GM12878 (cell line): ENCODE measurements around the gene TMEM53. TPM values are rescaled to one million over a fixed set of nuclear protein-coding genes. Genes with fewer than 3 reads are reported as not detected.

Experiments
- ATAC-seq: fragments of 200-7000 bp; cut with Tn5 transposase; 3 replicates; pipeline ENCODE4 v1.9.1; 2020; ENCODE audit warnings: mild to moderate bottlenecking, moderate library complexity
- BruUV-seq: library from RNA; stranded (reverse); fragments of 400-500 nt; replicated peaks from 2 replicates; lab custom pipeline; 2021; lab: Mats Ljungman, UMichigan
- CTCF ChIA-PET: fragments of 300-600 bp; sonication (Branson Sonifier 250); formaldehyde crosslinking; extraction: SDS; loops from one replicate; lab custom pipeline; 2021; ENCODE audit warnings: inconsistent platforms; lab: Yijun Ruan, JAX
- POLR2A ChIA-PET: fragments of 350-600 bp; formaldehyde crosslinking; extraction: SDS; loops from one replicate; lab custom pipeline; 2021; ENCODE audit warnings: inconsistent platforms; lab: Charles Lee
- RAD21 ChIA-PET: fragments of 300-600 bp; sonication (Branson Sonifier 250); formaldehyde crosslinking; loops from one replicate; lab custom pipeline; 2023; ENCODE audit warnings: antibody characterized with exemption; ENCODE audit not compliant: unreplicated experiment; lab: Charles Lee
- SMC1A ChIA-PET: fragments of 300-600 bp; sonication (Branson Sonifier 250); formaldehyde crosslinking; loops from one replicate; lab custom pipeline; 2023; ENCODE audit not compliant: unreplicated experiment, uncharacterized antibody; lab: Charles Lee
- DNase-seq: peaks from one replicate; pipeline ENCODE4 v3.0.0-alpha.2; 2011; ENCODE audit warnings: low read depth, low spot score
- FAIRE-seq: peaks from 3 replicates; lab custom pipeline; 2011; peaks lifted over from hg19 to GRCh38; lab: Jason Lieb, UNC
- H2AFZ ChIP-seq: 2 replicates; pipeline ENCODE4 v1.6.0; 2011; ENCODE audit warnings: low read depth, low read length, control low read depth; ENCODE audit not compliant: control insufficient read depth
- H3K27ac ChIP-seq: 2 replicates; pipeline ENCODE4 v1.5.1; 2011; ENCODE audit warnings: control low read depth; ENCODE audit not compliant: control insufficient read depth, insufficient read depth
- H3K27me3 ChIP-seq, 2 experiments: replicated peaks in 1 of 2; 2 replicates each; pipeline versions ENCODE4 v1.6.0 to v1.6.1; 2011; ENCODE audit warnings: low read length in 1 of 2; ENCODE audit not compliant: control insufficient read depth in 2 of 2, insufficient read depth in 2 of 2
- H3K36me3 ChIP-seq, 2 experiments: 2 replicates each; pipeline ENCODE4 v1.5.1; 2011; ENCODE audit warnings: low read length in 1 of 2; ENCODE audit not compliant: control insufficient read depth in 2 of 2, insufficient read depth in 2 of 2
- H3K4me1 ChIP-seq: 2 replicates; pipeline ENCODE4 v1.6.1; 2011; ENCODE audit warnings: mild to moderate bottlenecking, low read length, moderate library complexity, mixed read lengths; ENCODE audit not compliant: control insufficient read depth, insufficient read depth
- H3K4me2 ChIP-seq: 2 replicates; pipeline ENCODE4 v1.6.0; 2011; ENCODE audit warnings: control low read depth; ENCODE audit not compliant: control insufficient read depth, insufficient read depth
- H3K4me3 ChIP-seq: fragments of 200-600 bp; sonication (generic); 2 replicates; pipeline ENCODE4 v1.5.1; 2016
- H3K79me2 ChIP-seq: 2 replicates; pipeline ENCODE4 v1.6.0; 2011; ENCODE audit warnings: low read length; ENCODE audit not compliant: control insufficient read depth, insufficient read depth
- H3K9ac ChIP-seq: 2 replicates; pipeline ENCODE4 v1.8.0; 2011; ENCODE audit warnings: low read length, control low read depth, mixed read lengths; ENCODE audit not compliant: control insufficient read depth, insufficient read depth
- H3K9me3 ChIP-seq: replicated peaks from 3 replicates; pipeline ENCODE4 v1.5.1; 2011; ENCODE audit warnings: mild to moderate bottlenecking, low read length; ENCODE audit not compliant: control insufficient read depth, insufficient read depth
- H4K20me1 ChIP-seq: 2 replicates; pipeline ENCODE4 v1.6.0; 2011; ENCODE audit not compliant: control insufficient read depth, insufficient read depth
- ATF7 ChIP-seq: fragments of 450-650 bp; IDR thresholded peaks from 2 replicates; pipeline ENCODE4 v1.6.1; 2016; ENCODE audit warnings: low read depth, mild to moderate bottlenecking
- BMI1 ChIP-seq: fragments of 450-650 bp; IDR thresholded peaks from 2 replicates; pipeline ENCODE4 v1.6.1; 2016; ENCODE audit warnings: mild to moderate bottlenecking, moderate library complexity, borderline replicate concordance
- EGR1 ChIP-seq, 2 experiments: IDR thresholded peaks; 1 replicate in 1 of 2; 2 replicates in 1 of 2; pipeline ENCODE4 v1.6.1; 2011 to 2012; ENCODE audit warnings: low read depth in 2 of 2, low read length in 2 of 2, borderline replicate concordance in 1 of 2, mild to moderate bottlenecking in 1 of 2, moderate library complexity in 1 of 2
- ETV6 ChIP-seq, 2 experiments: fragments of 450-650 bp in 1 of 2; IDR thresholded peaks in 1 of 2; conservative IDR thresholded peaks in 1 of 2; 2 replicates each; pipeline ENCODE4 v1.6.1; 2014; ENCODE audit warnings: antibody characterized with exemption in 1 of 2, borderline replicate concordance in 1 of 2, low read depth in 1 of 2, mild to moderate bottlenecking in 1 of 2, moderate library complexity in 1 of 2
- FOXM1 ChIP-seq: IDR thresholded peaks from 2 replicates; pipeline ENCODE4 v1.6.1; 2012; ENCODE audit warnings: low read depth, mild to moderate bottlenecking, inconsistent platforms, low read length, moderate library complexity
- KAT2A ChIP-seq: conservative IDR thresholded peaks from 2 replicates; pipeline ENCODE4 v1.6.1; 2011; ENCODE audit warnings: low read depth, low read length; ENCODE audit not compliant: control insufficient read depth
- NFYB ChIP-seq: IDR thresholded peaks from 2 replicates; pipeline ENCODE4 v1.6.1; 2011; ENCODE audit warnings: low read depth, mild to moderate bottlenecking, low read length, improper control_type of control experiment, moderate library complexity; ENCODE audit not compliant: insufficient read depth
- NRF1 ChIP-seq: conservative IDR thresholded peaks from 2 replicates; pipeline ENCODE4 v1.6.1; 2011; ENCODE audit warnings: mild to moderate bottlenecking, low read depth, low read length, improper control_type of control experiment
- WGBS: methylation state at CpG from one replicate; pipeline ENCODE4 v1.1.6; 2016; ENCODE audit warnings: low lambda C conversion rate; ENCODE audit not compliant: insufficient replicate concordance, insufficient coverage; ENCODE audit errors: missing lambda C conversion rate; 5-methylcytosine and 5-hydroxymethylcytosine counted together
- in situ Hi-C: fragments of 300-500 bp; cut with MboI; formaldehyde crosslinking; loops from 9 replicates; pipeline ENCODE4 v1.14.3; 2018; ENCODE audit warnings: mixed read lengths
- intact Hi-C: fragments of 100-400 bp; cut with micrococcal nuclease; formaldehyde crosslinking; loops from one replicate; pipeline ENCODE4 v1.14.2; 2022; ENCODE audit not compliant: unreplicated experiment
- polyA plus RNA-seq, 11 experiments: library from polyadenylated mRNA; depleted of rRNA in 4 of 11; unstranded in 6 of 11; stranded (reverse) in 5 of 11; fragments of >200 nt; fragmentation: Nextera tagmentation in 4 of 11; fragmentation: Illumina TruSeq in 1 of 11; extraction: Ambion mirVana in 4 of 11; extraction: Trizol in 1 of 11; gene quantifications; 1 replicate in 1 of 11; 2 replicates in 10 of 11; pipeline versions ENCODE4 v1.2.1 to v1.2.3, GENCODE V29; 2011 to 2016; ENCODE audit warnings: inconsistent platforms in 2 of 11, missing spikeins in 2 of 11, low read depth in 1 of 11
- total RNA-seq, 4 experiments: library from RNA; depleted of rRNA in 3 of 4; stranded (reverse); fragments of >200 nt in 3 of 4; fragmentation: Illumina TruSeq in 1 of 4; extraction: Trizol in 1 of 4; gene quantifications; 2 replicates each; pipeline versions ENCODE4 v1.2.1 to v1.2.3, GENCODE V29; 2013 to 2021
- TF ChIP-seq, protein P1 (sequence below): fragments of 150-350 bp; IDR thresholded peaks from 2 replicates; pipeline ENCODE4 v1.6.1; 2014; ENCODE audit warnings: mild to moderate bottlenecking, low read depth, low read length

Gene TMEM53
- total and polyA plus RNA-seq, 10 of the 15 experiments (the other 5 are each of a cell fraction or from before 2014, with no cell fraction given): 3.1 to 23.9 (median 11.1) TPM

DNA sequence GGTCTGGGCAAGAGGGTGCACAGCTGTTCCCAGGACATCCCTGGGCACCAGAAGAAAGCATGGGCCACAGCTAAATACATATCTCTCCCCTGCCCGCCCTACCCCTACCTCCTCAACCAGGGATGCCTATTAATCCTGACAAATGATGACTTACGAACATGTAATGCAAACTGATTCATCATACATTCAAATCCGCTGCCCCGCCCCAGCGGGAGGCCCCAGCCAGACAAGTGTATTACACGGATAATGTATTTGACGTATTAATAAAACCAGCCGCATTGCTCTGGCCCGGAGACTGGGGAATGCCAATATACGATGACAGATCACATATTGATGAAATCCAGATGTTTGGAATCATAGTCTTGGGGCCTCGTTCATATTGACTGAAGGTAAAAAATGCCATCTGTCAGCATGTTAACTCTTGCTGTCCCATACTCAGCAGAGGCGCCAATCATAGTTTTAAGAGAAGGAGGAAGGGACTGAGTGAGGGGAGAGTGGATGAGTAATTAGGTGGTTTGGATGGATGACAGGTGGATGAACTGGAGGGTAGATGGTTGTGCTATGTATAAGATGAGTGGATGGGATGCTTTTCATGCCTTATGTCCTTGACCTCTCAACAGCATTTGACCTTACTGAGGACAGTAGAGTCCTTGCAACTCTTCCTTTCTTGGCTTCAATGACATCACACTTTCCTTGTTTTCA is 68.2 kb downstream of the TMEM53 start:
- DNase-seq (no peak), ATAC-seq (no peak), FAIRE-seq (no peak)
- CTCF ChIA-PET: interaction anchor here (3.0 kb wide), 1 partner anchor 11 kb away, joined by 10 read pairs; no protein-coding TSS in a partner anchor
- H3K4me1 ChIP-seq: no peaks in the 10 kb centered on the region
- no peaks in the 10 kb centered on the region for H3K9me3 ChIP-seq
- no peak overlapping the region for H3K4me3 ChIP-seq
- H3K79me2 ChIP-seq: no peaks in the 10 kb centered on the region
- H2AFZ ChIP-seq: no peak overlapping the region
- POLR2A ChIA-PET: no interaction called here
- in situ Hi-C loops: no loop called here
- intact Hi-C loops: no loop called here
- SMC1A ChIA-PET: no interaction called here
- WGBS: 35% methylated on average over 12 of the region's 12 CpGs
- no peaks in the 10 kb centered on the region for H4K20me1 ChIP-seq
- H3K27ac ChIP-seq: no peak overlapping the region
- RAD21 ChIA-PET: no interaction called here
- peaks cover 0 to 1% of the 10 kb centered on the region in 2 experiments; a peak in 2 of 4 replicates for H3K27me3 ChIP-seq
- H3K4me2 ChIP-seq: no peak overlapping the region
- no peak overlapping the region for H3K9ac ChIP-seq
- BruUV-seq: no TSS peak
- no peaks in the 10 kb centered on the region; a peak in 1 of 4 replicates for H3K36me3 ChIP-seq
- TF ChIP-seq EGR1 (IDR thresholded peaks at IDR 0.05; ENCODE audit: borderline replicate concordance in 1 of 2, low read depth in 2 of 2, low read length in 2 of 2) (no peak), FOXM1 (no peak)

DNA sequence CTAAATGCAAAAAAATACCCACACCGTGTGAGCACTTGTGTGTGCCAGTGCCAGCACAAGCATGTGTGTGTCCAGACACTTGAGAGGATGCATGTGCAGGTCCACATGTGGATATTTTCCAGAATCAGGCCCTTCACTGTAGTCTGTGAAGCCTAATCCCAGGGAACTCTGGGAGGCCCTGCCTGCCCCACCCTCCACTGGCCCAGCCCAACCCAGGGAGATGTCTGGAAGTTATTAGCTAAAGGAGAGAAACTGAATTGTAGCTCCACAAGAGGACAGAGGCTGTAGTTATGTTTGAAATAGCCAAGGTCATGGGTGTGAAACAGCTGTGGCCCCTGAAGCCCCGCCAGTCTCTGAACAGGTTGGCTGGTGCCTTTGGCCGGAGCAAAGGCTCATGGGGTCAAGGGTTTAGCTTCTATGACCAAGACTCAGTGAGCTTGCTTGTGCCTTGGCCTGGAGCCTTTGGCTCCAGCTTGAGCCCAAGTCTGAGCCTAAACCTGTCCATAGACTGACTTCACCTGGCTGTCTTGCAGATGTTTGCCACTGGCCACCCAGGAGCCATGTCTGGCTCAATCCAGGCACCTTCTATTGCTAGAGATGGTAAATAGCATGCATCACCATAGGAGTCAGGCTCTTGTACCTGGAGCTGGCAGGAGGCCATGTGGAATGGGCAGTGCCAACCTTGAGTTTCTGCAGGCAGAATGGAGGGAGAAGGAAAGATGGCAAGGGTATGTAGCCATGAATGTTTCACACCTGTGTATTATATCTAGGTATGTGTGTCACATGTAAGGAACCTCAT is 69.9 kb downstream of the TMEM53 start:
- DNase-seq: no peak
- Histone ChIP-seq H3K36me3 (no peaks in the 10 kb centered on the region), H3K4me1 (no peaks in the 10 kb centered on the region), H3K4me3 (no peak overlapping the region), H3K4me2 (no peak overlapping the region), H2AFZ (no peak overlapping the region), H3K79me2 (no peaks in the 10 kb centered on the region), H3K9ac (no peak overlapping the region), H4K20me1 (no peaks in the 10 kb centered on the region), H3K27me3 (no peaks in the 10 kb centered on the region; a peak in 2 of 4 replicates), H3K27ac (no peak overlapping the region), H3K9me3 (no peaks in the 10 kb centered on the region)
- intact Hi-C loops (no loop called here), in situ Hi-C loops (no loop called here)
- ATAC-seq: no peak
- WGBS: 0% methylated on average over 3 of the region's 3 CpGs
- FAIRE-seq: no peak
- ChIA-PET SMC1A (no interaction called here), POLR2A (interaction anchor here (0.6 kb wide), 1 partner anchor 9 kb away, joined by 3 read pairs; no protein-coding TSS in a partner anchor), CTCF (no interaction called here)
- no TSS peak for BruUV-seq
- TF ChIP-seq NFYB (no peak), ATF7 (no peak), BMI1 (no peak), ETV6 (conservative IDR thresholded peaks at IDR 0.05 in 1 of 2, IDR thresholded peaks at IDR 0.05 in 1 of 2; ENCODE audit: borderline replicate concordance in 1 of 2, low read depth in 1 of 2) (no peak), NRF1 (no peak), KAT2A (no peak)
- TF ChIP-seq, protein P1, sequence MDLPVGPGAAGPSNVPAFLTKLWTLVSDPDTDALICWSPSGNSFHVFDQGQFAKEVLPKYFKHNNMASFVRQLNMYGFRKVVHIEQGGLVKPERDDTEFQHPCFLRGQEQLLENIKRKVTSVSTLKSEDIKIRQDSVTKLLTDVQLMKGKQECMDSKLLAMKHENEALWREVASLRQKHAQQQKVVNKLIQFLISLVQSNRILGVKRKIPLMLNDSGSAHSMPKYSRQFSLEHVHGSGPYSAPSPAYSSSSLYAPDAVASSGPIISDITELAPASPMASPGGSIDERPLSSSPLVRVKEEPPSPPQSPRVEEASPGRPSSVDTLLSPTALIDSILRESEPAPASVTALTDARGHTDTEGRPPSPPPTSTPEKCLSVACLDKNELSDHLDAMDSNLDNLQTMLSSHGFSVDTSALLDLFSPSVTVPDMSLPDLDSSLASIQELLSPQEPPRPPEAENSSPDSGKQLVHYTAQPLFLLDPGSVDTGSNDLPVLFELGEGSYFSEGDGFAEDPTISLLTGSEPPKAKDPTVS: no peak
- TF ChIP-seq, all 136 proteins: peak for 0
- RAD21 ChIA-PET: no interaction called here
